OCI-LY3 (cell line): ENCODE data around the gene DAGLB.

Experiments used
- EZH2phosphoT487 ChIP-seq: fragments of 200-600 bp; shearing (Covaris generic); IDR thresholded peaks from 2 replicates; pipeline ENCODE4 v1.6.1; 2018; ENCODE audit warnings: antibody characterized with exemption, mixed run types, low read depth
- TF ChIP-seq, protein P1 (sequence below): fragments of 200-600, 300-600 bp; sonication (generic); IDR thresholded peaks from 2 replicates; pipeline ENCODE4 v1.5.1; 2014; ENCODE audit warnings: antibody characterized with exemption, low read length, low read depth

DNA sequence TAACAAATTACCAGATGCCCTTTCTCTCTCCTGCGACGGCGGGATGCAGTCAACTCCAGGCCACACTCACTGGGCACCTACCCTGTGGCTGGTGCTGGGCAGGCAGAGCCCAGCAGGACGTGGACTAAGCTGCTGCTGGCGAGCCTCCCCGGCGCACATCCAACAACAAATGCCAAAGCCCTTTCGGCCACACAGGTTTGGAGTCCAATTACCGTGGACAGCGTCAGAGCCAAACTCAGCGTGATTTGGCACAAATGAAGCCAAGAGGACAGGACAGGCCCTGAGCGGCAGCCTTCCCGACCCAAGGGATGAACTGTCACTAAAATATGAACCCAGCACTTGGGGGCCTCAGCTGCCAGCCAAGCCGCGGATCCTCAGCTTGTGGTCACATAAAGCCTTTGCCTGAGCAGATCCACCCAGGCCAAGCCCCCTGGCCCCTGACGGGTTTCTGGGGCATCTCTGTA is 28.4 kb downstream of the DAGLB start:
- TF ChIP-seq, protein P1, sequence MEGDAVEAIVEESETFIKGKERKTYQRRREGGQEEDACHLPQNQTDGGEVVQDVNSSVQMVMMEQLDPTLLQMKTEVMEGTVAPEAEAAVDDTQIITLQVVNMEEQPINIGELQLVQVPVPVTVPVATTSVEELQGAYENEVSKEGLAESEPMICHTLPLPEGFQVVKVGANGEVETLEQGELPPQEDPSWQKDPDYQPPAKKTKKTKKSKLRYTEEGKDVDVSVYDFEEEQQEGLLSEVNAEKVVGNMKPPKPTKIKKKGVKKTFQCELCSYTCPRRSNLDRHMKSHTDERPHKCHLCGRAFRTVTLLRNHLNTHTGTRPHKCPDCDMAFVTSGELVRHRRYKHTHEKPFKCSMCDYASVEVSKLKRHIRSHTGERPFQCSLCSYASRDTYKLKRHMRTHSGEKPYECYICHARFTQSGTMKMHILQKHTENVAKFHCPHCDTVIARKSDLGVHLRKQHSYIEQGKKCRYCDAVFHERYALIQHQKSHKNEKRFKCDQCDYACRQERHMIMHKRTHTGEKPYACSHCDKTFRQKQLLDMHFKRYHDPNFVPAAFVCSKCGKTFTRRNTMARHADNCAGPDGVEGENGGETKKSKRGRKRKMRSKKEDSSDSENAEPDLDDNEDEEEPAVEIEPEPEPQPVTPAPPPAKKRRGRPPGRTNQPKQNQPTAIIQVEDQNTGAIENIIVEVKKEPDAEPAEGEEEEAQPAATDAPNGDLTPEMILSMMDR = no peak
- no peak for TF ChIP-seq EZH2phosphoT487
